Activated B cell treated with CpG ODN at 0.5 μM for 24 hours (primary cell): ENCODE results near the gene ALDH18A1. TPM values are rescaled to one million over a fixed set of nuclear protein-coding genes. Genes with fewer than 3 reads are reported as not detected.
"Not testable (repeated sequence)": the region's sequence is repeated elsewhere in the genome, so short reads cannot be mapped to it uniquely, and the experiment has no call there.

Experiments used
- ATAC-seq: fragments of 200-7000 bp; cut with Tn5 transposase; one replicate; pipeline ENCODE4 v1.10.0; 2021; ENCODE audit warnings: low read depth, mild to moderate bottlenecking, moderate library complexity
- CTCF ChIA-PET: fragments of 350-600 bp; sonication (Branson Sonifier 250); formaldehyde crosslinking; loops from one replicate; lab custom pipeline; 2021; ENCODE audit warnings: antibody characterized with exemption; lab: Charles Lee
- POLR2A ChIA-PET: fragments of 350-600 bp; sonication (Branson Sonifier 250); formaldehyde crosslinking; loops from one replicate; lab custom pipeline; 2021; ENCODE audit warnings: antibody characterized with exemption; lab: Charles Lee
- DNase-seq: peaks from one replicate; pipeline ENCODE4 v3.0.0; 2022
- H3K27ac Mint-ChIP-seq: one replicate; pipeline ENCODE4 v1.8.0; 2020; ENCODE audit warnings: mixed read lengths
- H3K27me3 Mint-ChIP-seq: one replicate; pipeline ENCODE4 v1.8.0; 2021; ENCODE audit warnings: mixed read lengths
- H3K36me3 Mint-ChIP-seq: one replicate; pipeline ENCODE4 v1.8.0; 2021; ENCODE audit warnings: low read depth, mixed read lengths
- H3K4me1 Mint-ChIP-seq: one replicate; pipeline ENCODE4 v1.8.0; 2021; ENCODE audit warnings: mixed read lengths
- H3K4me3 Mint-ChIP-seq: one replicate; pipeline ENCODE4 v1.8.0; 2020; ENCODE audit warnings: mild to moderate bottlenecking, mixed read lengths
- H3K9me3 Mint-ChIP-seq: one replicate; pipeline ENCODE4 v1.8.0; 2020; ENCODE audit warnings: mixed read lengths
- intact Hi-C: fragments of 100-400 bp; cut with micrococcal nuclease; formaldehyde crosslinking; loops from one replicate; pipeline ENCODE4 v1.15.1; 2024
- total RNA-seq: library from RNA; stranded (reverse); gene quantifications from 2 replicates; pipeline ENCODE4 v1.2.3, GENCODE V29; 2022
- TF ChIP-seq, protein P1 (sequence below): fragments of 200-600 bp; IDR thresholded peaks from one replicate; pipeline ENCODE4 v1.8.0; 2022; ENCODE audit warnings: antibody characterized with exemption, mild to moderate bottlenecking

ALDH18A1 gene
- total RNA-seq, 1 donor from 2014 or later, result 45.9 TPM

DNA sequence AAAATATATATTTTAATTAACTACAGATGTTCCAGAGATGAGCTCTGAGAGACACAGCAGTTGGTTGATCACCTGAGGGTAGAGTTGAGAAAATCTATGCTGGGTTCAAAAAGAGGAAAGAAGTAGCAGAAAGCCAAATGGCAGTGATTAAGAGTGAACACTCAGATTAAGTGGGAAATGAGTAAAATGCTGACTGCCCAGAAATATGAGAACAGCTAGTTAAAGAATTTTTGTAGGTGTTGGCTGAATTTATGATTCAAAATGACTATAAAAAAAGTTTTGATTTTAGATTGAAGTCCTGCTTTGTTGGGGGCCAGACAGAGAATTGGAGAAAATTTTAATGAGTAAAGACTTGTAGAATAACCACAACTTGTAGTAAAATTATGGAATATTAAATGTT lies 27.5 kb upstream of the ALDH18A1 start:
- no peak for ATAC-seq
- Mint-ChIP-seq H3K27me3 (no peaks in the 10 kb centered on the region), H3K4me1 (peaks cover 7% of the 10 kb centered on the region), H3K27ac (no peak overlapping the region), H3K36me3 (peaks cover 82% of the 10 kb centered on the region), H3K4me3 (no peak overlapping the region), H3K9me3 (no peaks in the 10 kb centered on the region)
- CTCF ChIA-PET, result interaction anchor here (1.4 kb wide), 1 partner anchor 10 kb away, joined by 7 read pairs; the partner anchor contains the start of gene TCTN3
- no peak for DNase-seq
- POLR2A ChIA-PET, result no interaction called here
- intact Hi-C loops, result loop anchor here (5.0 kb wide), 1 partner anchor 177 kb away; no protein-coding TSS in a partner anchor
- TF ChIP-seq, protein P1, sequence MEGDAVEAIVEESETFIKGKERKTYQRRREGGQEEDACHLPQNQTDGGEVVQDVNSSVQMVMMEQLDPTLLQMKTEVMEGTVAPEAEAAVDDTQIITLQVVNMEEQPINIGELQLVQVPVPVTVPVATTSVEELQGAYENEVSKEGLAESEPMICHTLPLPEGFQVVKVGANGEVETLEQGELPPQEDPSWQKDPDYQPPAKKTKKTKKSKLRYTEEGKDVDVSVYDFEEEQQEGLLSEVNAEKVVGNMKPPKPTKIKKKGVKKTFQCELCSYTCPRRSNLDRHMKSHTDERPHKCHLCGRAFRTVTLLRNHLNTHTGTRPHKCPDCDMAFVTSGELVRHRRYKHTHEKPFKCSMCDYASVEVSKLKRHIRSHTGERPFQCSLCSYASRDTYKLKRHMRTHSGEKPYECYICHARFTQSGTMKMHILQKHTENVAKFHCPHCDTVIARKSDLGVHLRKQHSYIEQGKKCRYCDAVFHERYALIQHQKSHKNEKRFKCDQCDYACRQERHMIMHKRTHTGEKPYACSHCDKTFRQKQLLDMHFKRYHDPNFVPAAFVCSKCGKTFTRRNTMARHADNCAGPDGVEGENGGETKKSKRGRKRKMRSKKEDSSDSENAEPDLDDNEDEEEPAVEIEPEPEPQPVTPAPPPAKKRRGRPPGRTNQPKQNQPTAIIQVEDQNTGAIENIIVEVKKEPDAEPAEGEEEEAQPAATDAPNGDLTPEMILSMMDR, result no peak

DNA sequence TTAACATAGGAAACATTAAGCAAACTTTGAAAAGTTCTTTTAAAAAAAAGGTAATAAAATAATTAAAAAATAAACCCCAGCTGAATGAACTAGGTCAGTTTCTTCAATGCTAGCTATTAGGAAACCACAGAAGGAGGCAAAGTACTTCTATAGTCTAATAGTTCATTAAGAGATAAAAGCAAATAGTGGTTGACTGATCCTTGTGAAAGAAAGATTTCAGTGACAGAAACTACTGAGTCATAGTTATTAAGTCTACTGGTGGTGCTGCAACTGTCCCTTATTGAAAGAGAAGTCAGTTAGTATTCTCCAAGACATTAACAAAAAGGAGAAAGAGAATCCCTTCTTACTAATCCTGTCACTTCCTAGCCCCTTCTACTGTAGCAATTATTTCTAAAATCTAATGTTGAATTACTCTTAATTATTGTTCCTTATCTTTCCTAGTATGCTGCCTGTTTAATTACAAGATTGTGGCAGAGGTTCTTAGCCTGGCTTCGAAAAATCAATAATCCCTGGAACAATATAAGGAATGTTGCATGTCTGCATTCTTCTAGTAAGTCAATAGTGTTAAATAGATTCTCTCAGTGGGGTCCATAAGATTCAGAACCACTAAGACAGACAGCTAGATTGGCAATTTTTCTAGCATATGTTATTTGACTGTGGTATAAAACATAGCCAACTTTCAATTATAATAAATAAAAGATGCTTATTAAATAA lies 19.0 kb upstream of the ALDH18A1 start:
- intact Hi-C loops, result no loop called here

DNA sequence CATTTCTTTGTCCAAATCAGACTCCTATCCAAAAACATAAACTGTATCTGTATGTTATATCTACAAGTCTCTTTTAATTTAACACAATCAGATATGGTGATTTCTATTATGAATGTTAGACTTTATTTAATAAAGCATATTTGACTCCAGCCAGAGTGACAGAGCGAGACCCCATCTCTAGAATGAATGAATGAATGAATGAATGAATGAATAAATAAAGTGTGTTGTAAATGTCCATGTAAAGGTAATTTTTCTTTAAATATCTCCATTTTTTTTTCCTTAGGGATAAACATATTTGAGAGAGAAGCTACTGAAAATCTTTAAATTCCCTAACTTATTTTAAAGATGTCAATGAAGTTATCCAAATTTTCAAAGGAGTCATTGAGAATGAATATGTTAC lies 18.1 kb upstream of the ALDH18A1 start:
- ChIA-PET POLR2A (no interaction called here), CTCF (interaction anchor here (1.0 kb wide), 1 partner anchor 190 kb away, joined by 3 read pairs; no protein-coding TSS in a partner anchor)
- Mint-ChIP-seq H3K4me3 (no peak overlapping the region), H3K27me3 (no peaks in the 10 kb centered on the region), H3K4me1 (no peaks in the 10 kb centered on the region), H3K27ac (no peak overlapping the region), H3K36me3 (peaks cover 48% of the 10 kb centered on the region), H3K9me3 (no peaks in the 10 kb centered on the region)
- ATAC-seq (no peak), DNase-seq (no peak)
- intact Hi-C loops, result no loop called here
- TF ChIP-seq, protein P1, result no peak

More for the DNA sequence above, 19.0 kb upstream of the ALDH18A1 start:
- ChIA-PET POLR2A (no interaction called here), CTCF (interaction anchor here (1.0 kb wide), 1 partner anchor 190 kb away, joined by 3 read pairs; no protein-coding TSS in a partner anchor)
- DNase-seq (no peak), ATAC-seq (no peak)
- Mint-ChIP-seq H3K4me1 (no peaks in the 10 kb centered on the region), H3K36me3 (peaks cover 55% of the 10 kb centered on the region), H3K9me3 (no peaks in the 10 kb centered on the region), H3K27me3 (no peaks in the 10 kb centered on the region), H3K27ac (no peak overlapping the region), H3K4me3 (no peak overlapping the region)
- TF ChIP-seq, protein P1, result no peak

DNA sequence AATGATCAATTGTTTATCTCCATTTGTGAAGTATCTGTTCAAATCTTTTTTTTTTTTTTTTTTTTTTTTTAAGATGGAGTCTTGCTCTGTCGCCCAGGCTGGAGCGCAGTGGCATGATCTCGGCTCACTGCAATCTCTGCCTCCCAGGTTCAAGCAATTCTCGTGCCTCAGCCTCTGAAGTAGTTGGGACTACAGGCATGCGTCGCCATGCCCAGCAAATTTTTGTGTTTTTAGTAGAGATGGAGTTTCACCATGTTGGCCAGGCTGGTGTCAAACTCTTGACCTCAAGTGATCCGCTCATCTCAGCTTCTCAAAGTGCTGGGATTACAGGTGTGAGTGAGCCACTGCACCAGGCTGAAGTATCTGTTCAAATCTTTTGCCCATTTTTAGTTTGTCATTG lies 16.1 kb upstream of the ALDH18A1 start:
- intact Hi-C loops, H3K4me3 Mint-ChIP-seq, H3K27me3 Mint-ChIP-seq, DNase-seq, H3K9me3 Mint-ChIP-seq, H3K27ac Mint-ChIP-seq, POLR2A ChIA-PET, H3K4me1 Mint-ChIP-seq, ATAC-seq: not testable (repeated sequence)
- CTCF ChIA-PET, result interaction anchor here (1.7 kb wide), 1 partner anchor 21 kb away, joined by 4 read pairs; the partner anchor contains the start of gene TCTN3
- H3K36me3 Mint-ChIP-seq, result peaks cover 53% of the 10 kb centered on the region

DNA sequence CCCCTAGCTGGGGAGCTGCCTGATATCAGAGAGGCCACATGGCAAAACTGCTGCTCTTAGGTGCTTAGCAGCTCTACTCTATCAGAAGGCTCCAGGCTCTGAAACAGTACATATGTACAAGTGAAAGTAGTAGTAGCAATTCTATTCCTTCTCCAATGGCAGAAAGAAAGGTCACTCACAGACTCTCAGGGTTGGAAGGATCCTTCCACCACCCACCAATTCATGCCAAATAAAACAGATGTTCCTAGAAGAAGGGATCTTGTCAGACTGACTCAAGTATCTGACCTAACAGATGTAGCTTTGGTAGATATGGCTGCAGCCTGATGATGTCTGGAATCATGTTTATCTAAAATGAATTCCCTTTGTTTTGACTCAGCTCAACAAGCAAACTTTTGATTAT lies 8.0 kb upstream of the ALDH18A1 start:
- DNase-seq (no peak), ATAC-seq (no peak)
- ChIA-PET CTCF (no interaction called here), POLR2A (no interaction called here)
- intact Hi-C loops, result no loop called here
- TF ChIP-seq, protein P1, result no peak
- Mint-ChIP-seq H3K9me3 (no peaks in the 10 kb centered on the region), H3K27me3 (no peaks in the 10 kb centered on the region), H3K36me3 (peaks cover 47% of the 10 kb centered on the region), H3K27ac (no peak overlapping the region), H3K4me1 (no peaks in the 10 kb centered on the region), H3K4me3 (no peak overlapping the region)
